HFFc6 (cell line): ENCODE data around the gene SIT1. TPM values are rescaled to one million over a fixed set of nuclear protein-coding genes. Genes with fewer than 3 reads are reported as not detected.
A peak's percentile ranks its signal among the peaks of the same experiment; 100 is the strongest.

ENCODE experiments used
- DNase-seq: peaks from one replicate; pipeline ENCODE4 v3.0.0-alpha.2; 2018
- H3K27ac Mint-ChIP-seq: 2 replicates; pipeline ENCODE4 v1.8.0; 2020; ENCODE audit warnings: mild to moderate bottlenecking, mixed read lengths
- H3K27me3 Mint-ChIP-seq: 2 replicates; pipeline ENCODE4 v1.8.0; 2021; ENCODE audit warnings: mild to moderate bottlenecking, moderate library complexity, mixed read lengths; ENCODE audit not compliant: insufficient read depth
- H3K36me3 Mint-ChIP-seq: 2 replicates; pipeline ENCODE4 v1.8.0; 2021; ENCODE audit warnings: low read depth, mixed read lengths
- H3K4me1 Mint-ChIP-seq: 2 replicates; pipeline ENCODE4 v1.8.0; 2020; ENCODE audit warnings: low read depth, mixed read lengths
- H3K4me3 Mint-ChIP-seq: 2 replicates; pipeline ENCODE4 v1.8.0; 2020; ENCODE audit warnings: mild to moderate bottlenecking, moderate library complexity, mixed read lengths
- H3K9me3 Mint-ChIP-seq: 2 replicates; pipeline ENCODE4 v1.8.0; 2020; ENCODE audit warnings: mild to moderate bottlenecking, mixed read lengths
- CTCF ChIP-seq: fragments of 200-600 bp; sonication (generic); IDR thresholded peaks from 2 replicates; pipeline ENCODE4 v1.5.0; 2021; ENCODE audit warnings: antibody characterized with exemption, mild to moderate bottlenecking
- total RNA-seq, 6 experiments: library from RNA; stranded (reverse); fragmentation: NEBNext Ultra II Directional; extraction: Animal tissue kit (Norgen Biotek cat#: 25700); gene quantifications; 2 replicates in 1 of 6; 3 replicates in 5 of 6; pipeline ENCODE4 v1.2.3, GENCODE V29; 2021

The SIT1 gene
- total RNA-seq, 6 experiments from 2014 or later: not detected

GRCh38 chr9:35662437-35662836, 11.7 kb upstream of the SIT1 start:
- Mint-ChIP-seq H3K4me3 (no peak overlapping the region), H3K27me3 (peaks cover 10% of the 10 kb centered on the region), H3K4me1 (peaks cover 79% of the 10 kb centered on the region), H3K27ac (peak overlapping the region; percentile 60; the same call in 1 of the 2 replicates), H3K9me3 (peaks cover 4% of the 10 kb centered on the region), H3K36me3 (peaks cover 17% of the 10 kb centered on the region; the same call in 1 of the 2 replicates)
- no peak for TF ChIP-seq CTCF
- DNase-seq: no peak

GRCh38 chr9:35661756-35662350, 11.1 kb upstream of the SIT1 start:
- H3K36me3 Mint-ChIP-seq: peaks cover 17% of the 10 kb centered on the region; the same call in 1 of the 2 replicates
- no peak for DNase-seq
- no peak overlapping the region; the same call in 1 of the 2 replicates for H3K4me3 Mint-ChIP-seq
- peak overlapping the region; percentile 60; the same call in 1 of the 2 replicates for H3K27ac Mint-ChIP-seq
- peaks cover 85% of the 10 kb centered on the region for H3K4me1 Mint-ChIP-seq
- H3K27me3 Mint-ChIP-seq: peaks cover 12% of the 10 kb centered on the region
- peaks cover 4% of the 10 kb centered on the region for H3K9me3 Mint-ChIP-seq
- no peak for TF ChIP-seq CTCF

- no peak overlapping the region for H3K4me3 Mint-ChIP-seq
- TF ChIP-seq CTCF: peak; percentile 63
- no peak for DNase-seq
- peaks cover 83% of the 10 kb centered on the region for H3K4me1 Mint-ChIP-seq
- H3K27ac Mint-ChIP-seq: peak overlapping the region; percentile 99
- peaks cover 4% of the 10 kb centered on the region for H3K9me3 Mint-ChIP-seq
- H3K27me3 Mint-ChIP-seq: peaks cover 8% of the 10 kb centered on the region
- peaks cover 17% of the 10 kb centered on the region; the same call in 1 of the 2 replicates for H3K36me3 Mint-ChIP-seq
Measured at GRCh38 chr9:35660966-35661415, 10.3 kb upstream of the SIT1 start.

GRCh38 chr9:35659340-35659739, 8.6 kb upstream of the SIT1 start:
- Mint-ChIP-seq H3K27ac (peak overlapping the region; percentile 99), H3K4me3 (peak overlapping the region; percentile 90), H3K27me3 (peaks cover 6% of the 10 kb centered on the region), H3K4me1 (peaks cover 71% of the 10 kb centered on the region), H3K36me3 (peaks cover 17% of the 10 kb centered on the region; the same call in 1 of the 2 replicates), H3K9me3 (peaks cover 4% of the 10 kb centered on the region)
- TF ChIP-seq CTCF: no peak
- peak; percentile 76 for DNase-seq

GRCh38 chr9:35658968-35659220, 8.2 kb upstream of the SIT1 start:
- H3K27ac Mint-ChIP-seq: peak overlapping the region; percentile 99
- peaks cover 4% of the 10 kb centered on the region for H3K9me3 Mint-ChIP-seq
- H3K27me3 Mint-ChIP-seq: peaks cover 6% of the 10 kb centered on the region

More at GRCh38 chr9:35658968-35659220, 8.2 kb upstream of the SIT1 start:
- TF ChIP-seq CTCF: no peak
- peaks cover 17% of the 10 kb centered on the region; the same call in 1 of the 2 replicates for H3K36me3 Mint-ChIP-seq
- peak overlapping the region; percentile 90 for H3K4me3 Mint-ChIP-seq
- H3K4me1 Mint-ChIP-seq: peaks cover 67% of the 10 kb centered on the region
- peak; percentile 67 for DNase-seq
